Fibroblast of villous mesenchyme (primary cell): ENCODE measurements around the gene EXOSC9. TPM values are rescaled to one million over a fixed set of nuclear protein-coding genes. Genes with fewer than 3 reads are reported as not detected.

Source experiments
- DNase-seq: peaks from one replicate; pipeline ENCODE4 v3.0.0-alpha.2; 2010; ENCODE audit warnings: low read depth
- H3K4me3 ChIP-seq: 2 replicates; pipeline ENCODE4 v1.5.1; 2011; ENCODE audit warnings: low read depth, mild to moderate bottlenecking, low read length
- total RNA-seq: library from RNA; depleted of rRNA; stranded (reverse); fragments of >200 nt; gene quantifications from 2 replicates; pipeline ENCODE4 v1.2.3, GENCODE V29; 2012
- TF ChIP-seq, protein P1 (sequence below): IDR thresholded peaks from 2 replicates; pipeline ENCODE4 v1.5.1; 2012; ENCODE audit warnings: low read depth, mild to moderate bottlenecking, low read length; ENCODE audit not compliant: insufficient read depth

Gene EXOSC9
- total RNA-seq, 1 donor = 34.5 TPM

- no peak overlapping the region for H3K4me3 ChIP-seq
- TF ChIP-seq, protein P1, sequence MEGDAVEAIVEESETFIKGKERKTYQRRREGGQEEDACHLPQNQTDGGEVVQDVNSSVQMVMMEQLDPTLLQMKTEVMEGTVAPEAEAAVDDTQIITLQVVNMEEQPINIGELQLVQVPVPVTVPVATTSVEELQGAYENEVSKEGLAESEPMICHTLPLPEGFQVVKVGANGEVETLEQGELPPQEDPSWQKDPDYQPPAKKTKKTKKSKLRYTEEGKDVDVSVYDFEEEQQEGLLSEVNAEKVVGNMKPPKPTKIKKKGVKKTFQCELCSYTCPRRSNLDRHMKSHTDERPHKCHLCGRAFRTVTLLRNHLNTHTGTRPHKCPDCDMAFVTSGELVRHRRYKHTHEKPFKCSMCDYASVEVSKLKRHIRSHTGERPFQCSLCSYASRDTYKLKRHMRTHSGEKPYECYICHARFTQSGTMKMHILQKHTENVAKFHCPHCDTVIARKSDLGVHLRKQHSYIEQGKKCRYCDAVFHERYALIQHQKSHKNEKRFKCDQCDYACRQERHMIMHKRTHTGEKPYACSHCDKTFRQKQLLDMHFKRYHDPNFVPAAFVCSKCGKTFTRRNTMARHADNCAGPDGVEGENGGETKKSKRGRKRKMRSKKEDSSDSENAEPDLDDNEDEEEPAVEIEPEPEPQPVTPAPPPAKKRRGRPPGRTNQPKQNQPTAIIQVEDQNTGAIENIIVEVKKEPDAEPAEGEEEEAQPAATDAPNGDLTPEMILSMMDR = no peak
- DNase-seq = no peak
These were observed 23.8 kb downstream of the EXOSC9 start for GRCh38 chr4:121824950-121825349.

DNA sequence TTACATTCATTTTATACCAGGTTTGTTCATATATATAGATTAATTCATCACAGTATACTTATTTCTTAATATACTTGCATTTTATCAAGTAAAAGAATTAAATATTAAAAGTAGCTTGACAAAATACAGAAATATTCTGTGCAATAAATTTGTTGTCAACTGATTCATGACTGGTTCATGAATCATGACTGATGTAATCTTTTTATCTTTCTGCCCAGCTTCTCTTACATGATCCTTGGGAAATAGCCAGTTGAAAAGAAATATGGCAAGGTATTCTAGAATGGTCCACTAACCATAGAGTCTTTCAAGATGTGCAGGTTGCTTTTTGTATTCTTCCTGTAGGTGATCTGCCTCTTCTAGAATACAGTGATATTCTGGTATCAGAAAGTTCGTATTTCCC, 26.7 kb downstream of the EXOSC9 start:
- no peak for DNase-seq
- TF ChIP-seq, protein P1 = no peak
- H3K4me3 ChIP-seq = no peak overlapping the region

- H3K4me3 ChIP-seq = no peak overlapping the region
- DNase-seq = no peak
- TF ChIP-seq, protein P1 = no peak
These were observed 28.4 kb downstream of the EXOSC9 start for GRCh38 chr4:121829511-121829910.

DNA sequence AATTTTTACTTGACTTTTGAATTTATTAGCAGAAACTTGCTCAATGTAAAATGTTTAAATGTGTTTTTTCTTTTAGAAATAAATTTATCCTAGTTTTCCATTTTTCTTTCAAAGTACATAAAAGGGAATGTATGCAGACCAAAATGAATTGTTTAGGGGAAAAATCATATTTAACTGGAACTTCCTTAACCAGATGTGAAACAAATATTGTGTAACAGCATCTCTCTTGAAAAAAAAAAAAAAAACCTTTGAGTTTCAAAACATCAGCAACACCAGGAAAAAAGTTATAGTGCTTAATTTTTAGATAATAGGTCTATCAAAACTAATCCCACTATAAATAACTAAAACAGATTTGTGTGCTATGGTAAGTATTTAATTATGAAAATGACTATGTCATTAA, 37.0 kb downstream of the EXOSC9 start:
- no peak for DNase-seq
- H3K4me3 ChIP-seq = no peak overlapping the region
- TF ChIP-seq, protein P1 = no peak

GRCh38 chr4:121842862-121843261, 41.7 kb downstream of the EXOSC9 start:
- no peak for DNase-seq
- TF ChIP-seq, protein P1 = no peak
- no peak overlapping the region for H3K4me3 ChIP-seq

GRCh38 chr4:121846662-121847061, 45.5 kb downstream of the EXOSC9 start:
- TF ChIP-seq, protein P1 = no peak
- no peak overlapping the region for H3K4me3 ChIP-seq
- DNase-seq = no peak

DNA sequence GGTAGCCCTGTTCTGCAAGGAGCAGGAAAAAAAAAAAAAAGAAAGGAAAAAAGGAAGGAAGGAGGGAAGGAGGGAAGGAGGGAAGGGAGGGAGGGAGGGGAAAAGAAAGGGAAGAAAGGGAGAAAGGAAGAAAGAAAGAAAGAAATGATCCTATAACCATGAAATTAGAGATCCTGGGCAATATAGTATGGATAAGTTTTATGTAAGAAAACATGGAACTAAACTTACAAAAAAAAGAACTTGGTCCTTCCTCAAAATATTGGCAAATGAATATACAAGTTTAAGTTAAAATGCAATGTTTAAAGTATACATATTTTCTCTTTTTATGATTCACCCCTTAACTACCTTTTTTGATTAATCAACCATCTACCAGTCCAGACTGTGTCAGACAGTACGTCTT, 50.2 kb downstream of the EXOSC9 start:
- TF ChIP-seq, protein P1 = no peak
- DNase-seq = no peak
- no peak overlapping the region for H3K4me3 ChIP-seq
